Peyer's patch (tissue), 4 donors: ENCODE data around the gene WNT5A.

Experiments
- POLR2A ChIP-seq, 2 donors: fragments of 450-650 bp; IDR thresholded peaks; one replicate each; pipeline ENCODE4 v1.5.1; 2017; ENCODE audit warnings: antibody characterized with exemption in 2 of 2, mild to moderate bottlenecking in 2 of 2, moderate library complexity in 2 of 2
- TF ChIP-seq, protein P1 (sequence below), 6 experiments: fragments of 450-650 bp in 4 of 6; fragments of 200-600 bp in 2 of 6; sonication (generic) in 1 of 6; IDR thresholded peaks; one replicate each; pipeline ENCODE4 v1.5.1; 2017 to 2019; ENCODE audit warnings: antibody characterized with exemption in 6 of 6, mild to moderate bottlenecking in 3 of 6, moderate library complexity in 1 of 6

DNA sequence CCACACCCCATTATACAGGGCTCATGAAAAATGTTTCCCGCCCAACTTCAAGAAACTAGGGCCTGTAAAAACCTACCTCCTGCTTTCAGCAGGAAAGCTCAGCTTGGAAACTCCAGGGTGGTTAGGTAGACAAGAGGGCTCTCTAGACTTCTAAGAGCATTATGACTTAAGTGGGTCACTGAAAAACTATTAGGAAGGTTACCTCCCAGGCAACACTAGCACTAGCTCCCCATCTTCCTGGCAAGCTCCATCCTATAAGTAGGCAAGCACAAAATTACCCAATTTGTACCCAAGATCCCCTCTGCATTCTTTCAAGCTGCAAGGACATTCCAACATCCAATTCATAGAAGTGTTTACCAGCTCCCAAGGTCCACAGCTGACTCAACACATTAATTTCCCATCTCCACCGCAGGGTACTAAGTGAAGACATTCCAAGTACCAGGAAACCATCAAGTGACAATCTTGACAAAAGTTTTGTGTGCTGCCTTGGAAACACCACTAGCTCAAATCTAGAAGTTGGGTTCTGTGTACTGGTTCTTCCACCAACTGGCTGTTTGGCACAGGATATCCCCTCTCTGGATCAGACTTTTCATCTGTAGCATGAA is 46.9 kb downstream of the WNT5A start:
- TF ChIP-seq, protein P1, sequence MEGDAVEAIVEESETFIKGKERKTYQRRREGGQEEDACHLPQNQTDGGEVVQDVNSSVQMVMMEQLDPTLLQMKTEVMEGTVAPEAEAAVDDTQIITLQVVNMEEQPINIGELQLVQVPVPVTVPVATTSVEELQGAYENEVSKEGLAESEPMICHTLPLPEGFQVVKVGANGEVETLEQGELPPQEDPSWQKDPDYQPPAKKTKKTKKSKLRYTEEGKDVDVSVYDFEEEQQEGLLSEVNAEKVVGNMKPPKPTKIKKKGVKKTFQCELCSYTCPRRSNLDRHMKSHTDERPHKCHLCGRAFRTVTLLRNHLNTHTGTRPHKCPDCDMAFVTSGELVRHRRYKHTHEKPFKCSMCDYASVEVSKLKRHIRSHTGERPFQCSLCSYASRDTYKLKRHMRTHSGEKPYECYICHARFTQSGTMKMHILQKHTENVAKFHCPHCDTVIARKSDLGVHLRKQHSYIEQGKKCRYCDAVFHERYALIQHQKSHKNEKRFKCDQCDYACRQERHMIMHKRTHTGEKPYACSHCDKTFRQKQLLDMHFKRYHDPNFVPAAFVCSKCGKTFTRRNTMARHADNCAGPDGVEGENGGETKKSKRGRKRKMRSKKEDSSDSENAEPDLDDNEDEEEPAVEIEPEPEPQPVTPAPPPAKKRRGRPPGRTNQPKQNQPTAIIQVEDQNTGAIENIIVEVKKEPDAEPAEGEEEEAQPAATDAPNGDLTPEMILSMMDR (IDR thresholded peaks at IDR 0.05), result no peak
- no peak for TF ChIP-seq POLR2A (IDR thresholded peaks at IDR 0.05)
